Stimulated activated naive CD4-positive, alpha-beta T cell treated with Interleukin-2 at 50 U/mL for 16 hours (primary cell): ENCODE measurements around the gene PUM1.

Source experiments
- DNase-seq: peaks from one replicate; lab custom pipeline; 2025; lab: John Stamatoyannopoulos, UW

The PUM1 gene

GRCh38 chr1:30906631-30907441 is 158.7 kb downstream of the PUM1 start:
- no peak for DNase-seq

DNA sequence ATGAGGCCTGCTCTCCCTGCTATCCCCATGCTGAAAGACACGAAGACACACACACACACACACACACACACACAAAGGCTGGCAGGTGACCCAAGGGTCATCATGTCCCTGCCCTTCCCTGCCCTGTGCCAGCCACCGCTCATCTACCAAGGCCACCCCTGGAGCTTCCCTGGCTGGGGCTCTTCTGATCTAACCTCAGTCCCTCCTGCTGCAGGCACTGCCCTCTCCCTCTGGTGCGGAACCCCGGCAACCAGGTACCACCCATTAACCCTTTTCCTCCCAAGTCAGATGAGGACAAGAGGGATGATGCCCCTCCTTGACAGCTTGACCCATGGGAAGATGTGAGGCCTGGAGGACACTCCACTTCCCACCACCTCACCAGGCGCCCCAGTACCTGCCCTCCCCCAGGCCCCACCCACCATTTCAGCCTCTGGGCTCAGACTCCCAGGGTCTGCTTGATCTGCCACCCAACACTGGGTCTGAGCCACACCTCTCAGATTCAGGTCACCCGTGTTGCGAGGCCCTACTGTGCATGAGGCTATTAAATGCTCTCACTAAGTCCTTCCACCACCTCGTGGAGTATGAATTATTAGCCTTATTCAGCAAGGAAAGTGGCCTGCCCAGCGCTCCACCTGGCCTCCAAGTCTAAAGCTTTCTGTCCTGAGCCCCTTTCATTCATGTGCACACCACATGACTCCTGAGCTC is 159.4 kb downstream of the PUM1 start:
- no peak for DNase-seq

DNA sequence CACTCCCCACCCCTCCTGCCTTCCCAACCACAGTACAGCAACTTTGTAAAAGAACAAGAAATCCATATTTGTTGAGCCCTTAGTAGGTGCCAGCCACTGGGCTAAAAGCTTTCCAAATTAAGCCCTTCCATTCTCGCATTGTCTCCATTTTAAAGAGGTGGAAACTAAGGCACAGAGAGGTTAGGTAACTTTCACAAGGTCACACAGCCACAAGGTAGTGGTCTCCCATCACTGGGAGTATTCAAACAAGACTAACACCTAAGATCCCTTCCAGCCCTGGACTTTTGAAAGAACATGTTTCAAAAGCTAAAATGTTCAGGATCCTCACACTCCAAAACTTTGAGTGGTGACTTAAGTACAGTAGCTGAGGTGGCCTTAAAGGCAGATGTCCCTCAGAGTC is 160.1 kb downstream of the PUM1 start:
- no peak for DNase-seq

DNA sequence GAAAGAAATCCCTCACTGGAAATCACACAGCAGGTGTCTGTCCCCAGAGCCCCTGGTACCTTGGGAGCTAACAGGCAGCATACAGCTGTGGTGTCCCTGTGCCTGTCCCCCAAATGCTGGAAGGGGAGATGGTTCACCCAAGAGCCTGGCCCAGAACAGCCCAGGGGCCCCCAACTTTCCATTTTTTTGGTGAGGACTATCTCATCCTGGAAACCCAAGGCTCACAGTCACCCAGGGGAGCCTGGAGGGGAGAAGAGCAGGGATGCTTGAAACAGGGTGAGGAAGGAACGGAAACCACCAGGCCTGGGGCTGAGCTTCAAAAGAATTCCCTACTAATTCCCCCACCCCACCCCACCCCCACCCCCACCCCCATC is 160.6 kb downstream of the PUM1 start:
- no peak for DNase-seq

- no peak for DNase-seq
These were observed 161.1 kb downstream of the PUM1 start for GRCh38 chr1:30904191-30904961.

DNA sequence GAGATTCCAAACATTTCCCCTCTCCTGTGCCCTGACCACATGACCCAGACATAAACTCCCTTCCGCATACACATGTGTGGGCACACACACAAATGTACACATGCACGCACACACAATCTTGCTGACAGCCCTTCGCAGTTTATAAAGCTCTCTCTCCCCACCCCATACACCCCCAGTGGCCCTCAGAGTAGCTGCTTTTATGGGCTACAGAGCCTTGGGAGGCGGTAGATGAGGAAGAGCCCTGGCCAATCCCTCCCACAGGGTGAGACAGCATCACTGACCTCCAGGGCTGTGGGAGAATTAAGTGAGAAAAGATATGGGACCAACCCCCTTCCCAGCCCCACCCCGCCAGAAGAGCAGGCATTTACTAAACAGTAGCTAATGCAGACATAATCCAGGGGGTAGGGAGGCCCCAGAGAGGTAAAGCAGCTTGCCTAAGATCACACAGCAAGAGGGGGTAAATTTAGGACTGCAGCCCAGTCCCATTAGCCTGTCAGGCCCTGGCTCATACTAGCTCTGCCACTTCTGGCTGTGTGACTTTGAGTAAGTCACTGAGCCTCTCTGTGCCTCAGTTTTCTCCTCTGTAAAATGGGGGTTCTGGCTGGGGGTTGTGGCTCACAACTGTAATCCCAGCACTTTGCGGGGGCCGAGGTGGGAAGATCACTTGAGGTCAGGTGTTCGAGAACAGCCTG is 162.0 kb downstream of the PUM1 start:
- DNase-seq: no peak

- no peak for DNase-seq
These were observed 162.8 kb downstream of the PUM1 start for GRCh38 chr1:30902593-30903290.

DNA sequence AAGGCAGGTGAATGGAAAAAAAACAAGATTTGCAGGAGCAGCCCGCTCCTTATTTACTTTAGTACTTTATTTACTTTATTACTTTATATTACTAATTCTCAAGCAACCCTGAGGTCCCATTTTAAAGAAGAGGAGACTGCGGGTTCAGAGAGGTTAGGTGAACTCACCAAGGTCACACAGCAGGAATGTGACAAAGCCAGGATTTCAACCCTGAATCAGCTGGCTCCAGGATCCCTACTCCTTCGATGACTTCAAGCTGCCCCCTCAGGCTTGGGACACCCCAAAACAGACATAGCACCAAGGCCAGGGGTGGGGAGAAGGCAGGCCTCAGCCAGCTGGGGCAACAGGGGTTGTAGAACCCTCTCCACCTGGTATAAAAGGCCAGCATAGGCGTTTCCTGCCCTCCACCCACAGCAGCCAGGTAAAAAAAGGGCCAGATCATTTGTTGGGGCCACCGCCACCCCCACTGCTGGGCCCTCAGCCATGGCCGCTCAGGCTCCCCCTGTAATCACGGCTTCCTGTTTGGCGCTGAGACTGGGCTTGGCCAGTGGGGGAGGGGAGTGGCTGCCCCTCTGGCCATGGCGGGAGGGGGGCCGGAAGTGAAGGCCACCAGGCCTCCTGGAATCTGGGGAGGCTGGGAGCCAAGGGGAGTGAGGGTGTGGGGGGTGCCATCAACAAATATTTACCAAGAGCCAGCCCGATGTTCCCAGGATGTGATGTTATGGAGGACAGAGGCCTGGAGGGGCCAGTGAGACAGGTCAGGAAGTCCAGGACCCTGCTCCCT is 163.5 kb downstream of the PUM1 start:
- no peak for DNase-seq

- no peak for DNase-seq
These were observed 164.5 kb downstream of the PUM1 start for GRCh38 chr1:30900931-30901560.

GRCh38 chr1:30900486-30900885 is 165.0 kb downstream of the PUM1 start:
- no peak for DNase-seq

GRCh38 chr1:30899577-30900389 is 165.7 kb downstream of the PUM1 start:
- DNase-seq: no peak

DNA sequence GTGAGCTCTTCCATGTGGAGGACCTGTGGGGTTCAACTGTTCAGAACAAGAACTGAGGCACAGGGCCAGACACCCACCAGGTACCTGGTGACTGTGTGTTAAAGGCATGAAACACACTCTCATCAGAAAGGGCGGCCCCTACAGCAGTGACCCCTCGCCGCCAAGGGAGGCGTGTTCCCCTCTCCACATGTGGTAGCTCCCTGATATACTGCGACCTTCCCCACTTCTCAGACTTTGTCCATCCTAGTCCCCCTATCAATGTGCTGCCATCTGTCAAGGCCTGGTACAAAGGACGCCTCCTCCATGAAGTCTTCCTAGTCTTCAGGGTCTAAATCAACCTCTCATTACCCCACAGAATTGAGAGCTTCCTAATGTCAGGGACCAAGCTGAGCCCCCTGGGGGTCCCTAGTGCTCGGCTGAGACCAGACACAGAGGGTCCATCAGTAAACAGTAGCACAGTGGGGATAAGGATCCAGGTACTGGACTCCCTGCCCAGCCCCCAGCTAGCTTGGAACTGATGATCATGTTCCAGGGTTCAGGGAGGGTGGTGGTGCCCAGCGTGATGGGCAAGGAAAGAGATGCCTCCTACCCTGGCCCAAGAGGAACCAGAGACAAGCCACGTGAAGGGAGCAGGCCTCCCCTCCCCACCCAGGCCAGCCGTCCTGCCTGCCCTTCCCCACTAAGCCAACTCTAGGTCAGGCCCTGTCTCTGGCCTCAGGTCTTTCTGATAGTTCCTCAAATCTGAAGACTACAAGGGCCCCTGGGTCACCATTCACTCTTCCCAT is 167.3 kb downstream of the PUM1 start:
- no peak for DNase-seq

- DNase-seq: no peak
These were observed 168.6 kb downstream of the PUM1 start for GRCh38 chr1:30896905-30897304.

DNA sequence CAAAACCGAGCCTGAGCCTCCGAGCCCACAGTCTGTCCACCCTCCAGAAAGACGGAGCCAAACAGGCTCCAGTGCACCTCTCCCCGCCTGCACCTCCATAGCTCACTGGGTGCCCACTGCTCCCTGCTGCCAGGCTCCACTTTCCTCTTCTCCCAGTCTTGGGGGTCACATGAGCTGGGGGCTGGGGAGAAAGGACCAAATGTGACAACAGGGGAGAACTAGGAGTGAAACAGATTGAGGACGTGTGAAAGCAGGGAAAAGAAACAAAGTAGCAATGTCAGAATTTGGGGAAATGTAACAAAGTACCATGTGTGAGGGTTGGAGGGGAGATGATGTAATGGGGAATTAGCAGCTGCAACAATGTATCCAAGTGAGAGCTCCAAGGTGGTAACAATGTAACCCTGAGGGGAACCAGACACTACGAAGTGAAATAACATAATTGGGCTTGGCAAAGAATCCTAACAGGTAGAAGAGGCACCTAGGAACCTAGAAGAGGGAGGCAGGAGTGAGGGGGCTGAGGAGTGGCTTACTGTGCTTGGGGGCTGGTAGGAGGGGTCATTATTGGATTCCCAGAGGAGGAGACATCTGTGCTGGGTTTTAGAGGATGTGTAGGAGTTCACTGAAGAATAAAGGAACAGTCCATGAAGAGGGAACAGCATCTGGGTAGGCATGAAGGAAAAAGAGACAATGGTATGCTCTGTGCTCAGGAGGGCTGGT is 169.4 kb downstream of the PUM1 start:
- no peak for DNase-seq

GRCh38 chr1:30895382-30895943 is 170.1 kb downstream of the PUM1 start:
- no peak for DNase-seq

DNA sequence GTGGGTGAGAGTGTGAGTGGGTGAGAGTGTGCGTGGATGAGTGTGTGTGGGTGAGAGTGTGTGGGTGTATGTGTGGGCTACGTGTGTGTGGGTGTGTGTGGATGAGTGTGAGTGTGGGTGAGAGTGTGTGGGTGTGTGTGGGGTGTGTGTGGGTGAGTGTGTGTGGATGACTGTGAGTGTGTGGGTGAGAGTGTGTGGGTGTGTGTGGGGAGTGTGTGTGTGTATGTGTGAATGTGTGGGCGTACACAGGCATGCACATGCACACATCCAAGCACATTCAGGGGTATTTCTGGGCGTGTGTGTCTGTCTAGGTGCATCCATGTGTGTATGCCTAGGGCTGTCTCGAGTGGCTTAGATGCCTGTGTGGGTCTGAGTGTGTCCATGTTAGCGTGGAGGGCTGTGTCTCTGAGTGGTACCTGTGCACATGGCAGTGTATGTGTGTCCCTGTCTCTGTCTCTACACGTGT is 171.0 kb downstream of the PUM1 start:
- no peak for DNase-seq

DNA sequence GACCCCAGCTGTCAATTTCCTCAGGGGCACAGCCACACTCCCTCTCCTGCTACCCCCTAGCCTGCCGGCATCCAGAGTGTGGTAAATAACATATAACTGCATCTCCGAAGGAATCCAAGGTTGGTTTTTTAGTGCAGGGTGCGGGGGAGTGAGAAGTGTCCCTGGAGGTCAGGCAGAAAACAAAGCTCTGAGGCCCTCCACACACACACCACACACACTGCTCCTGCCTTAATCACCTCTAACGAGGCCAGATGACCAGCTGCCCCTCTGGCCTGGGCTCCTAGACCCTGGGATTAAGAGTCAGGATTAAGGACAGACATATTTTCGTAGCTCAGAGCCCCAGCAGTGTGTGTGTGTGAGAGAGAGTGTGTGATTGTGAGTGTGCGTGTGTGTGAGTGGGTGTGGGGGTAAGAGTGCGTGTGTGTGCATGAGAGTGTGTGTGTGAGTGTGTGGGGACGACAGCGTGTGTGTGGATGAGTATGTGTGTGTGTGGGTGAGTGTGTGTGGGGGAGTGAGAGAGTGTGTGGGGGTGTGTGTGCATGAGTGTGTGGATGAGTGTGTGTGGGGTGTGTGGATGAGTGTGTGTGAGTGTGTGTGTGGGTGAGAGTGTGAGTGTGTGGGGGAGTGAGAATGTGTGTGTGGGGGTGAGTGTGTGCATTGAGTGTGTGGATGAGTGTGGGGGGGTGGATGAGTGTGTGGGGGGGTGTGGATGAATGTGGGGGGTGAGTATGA is 171.6 kb downstream of the PUM1 start:
- DNase-seq: no peak
